GM19239 (cell line): ENCODE results near the gene ASCC1.
A peak's percentile ranks its signal among the peaks of the same experiment; 100 is the strongest.

Source experiments
- DNase-seq: peaks from one replicate; pipeline ENCODE4 v3.0.0; 2011; ENCODE audit warnings: low spot score; ENCODE audit not compliant: insufficient read length
- FAIRE-seq: peaks from 2 replicates; lab custom pipeline; 2011; peaks lifted over from hg19 to GRCh38; lab: Jason Lieb, UNC

Gene ASCC1

DNA sequence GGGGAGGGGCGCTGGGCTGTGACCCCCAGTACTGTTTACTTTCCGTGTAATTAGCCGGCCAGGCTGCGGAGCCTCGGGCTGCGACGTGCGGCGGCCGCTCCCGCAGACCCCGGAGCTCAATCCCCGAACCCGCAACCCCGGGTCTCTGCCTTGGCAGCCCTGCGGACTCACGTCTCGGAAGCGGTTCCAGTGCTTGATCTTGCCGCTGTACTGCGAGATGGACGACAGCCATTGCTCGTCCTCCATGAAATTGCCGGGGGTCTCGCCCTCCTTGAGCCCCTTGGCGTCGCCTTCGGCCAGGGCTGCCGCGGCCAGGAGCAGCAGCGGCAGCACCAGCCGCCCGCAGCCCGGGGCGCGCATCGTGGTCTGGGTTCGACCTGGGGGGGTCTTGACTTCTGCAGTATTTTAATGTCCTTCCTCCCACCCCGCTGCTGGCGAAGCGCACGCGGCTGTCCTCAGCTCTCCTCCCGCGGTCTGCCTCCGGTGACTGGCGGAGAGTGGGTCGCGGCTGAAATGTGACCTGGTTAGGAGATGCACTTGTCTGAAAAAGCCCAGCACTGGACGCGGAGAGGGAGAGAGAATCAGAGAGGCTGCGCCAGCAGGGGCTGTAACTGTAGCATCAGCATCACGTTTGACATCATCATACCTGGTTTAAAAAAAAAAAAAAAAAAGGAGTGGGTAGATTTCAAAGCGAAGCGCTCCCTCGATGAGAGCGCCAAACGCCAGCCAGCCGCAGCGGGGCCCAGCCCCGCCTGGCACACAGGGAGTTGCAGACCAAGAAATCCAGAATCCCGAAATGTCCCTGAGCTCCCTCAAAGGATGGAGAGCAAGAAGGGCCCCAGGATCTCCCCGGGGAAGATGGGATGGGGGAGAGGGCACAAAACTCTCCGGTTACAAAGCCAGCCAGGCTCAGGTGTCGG, 127.8 kb downstream of the ASCC1 start, which contains the start of gene SPOCK2:
Gene SPOCK2, minus strand, starts transcription at position 583 of the 920 bp plus-strand sequence. Its CDS starts 223 bp downstream, at position 360.
- no peak for FAIRE-seq
- no peak for DNase-seq

DNA sequence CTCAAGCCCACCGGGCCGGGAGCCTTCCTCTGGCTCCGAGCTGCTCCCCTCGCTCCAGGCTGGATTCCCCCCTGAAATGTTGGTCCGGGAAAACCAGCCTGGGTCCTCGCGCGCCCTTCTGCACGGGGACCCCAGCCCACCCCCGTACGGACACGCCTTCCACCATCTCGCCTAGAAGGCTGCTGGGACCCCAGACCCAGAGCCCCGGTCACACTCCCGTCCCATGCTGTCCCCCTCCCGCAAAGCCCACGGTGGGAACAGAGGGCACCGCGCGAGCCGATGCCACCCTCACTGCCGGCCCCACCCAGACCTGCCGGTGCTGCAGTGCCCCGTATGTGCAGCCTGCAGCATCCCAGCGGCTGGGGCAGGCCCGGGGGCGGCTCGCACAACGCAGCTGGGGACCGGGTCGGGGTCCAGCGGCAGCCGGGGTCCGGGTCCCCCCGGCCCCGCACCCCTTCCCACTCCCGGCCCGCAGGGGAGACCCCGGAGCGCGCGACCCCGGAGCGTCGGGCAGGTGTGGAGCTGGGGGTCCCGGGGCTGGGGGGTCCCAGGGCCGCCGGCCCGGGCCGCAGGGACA, 128.6 kb downstream of the ASCC1 start:
- FAIRE-seq (no peak), DNase-seq (peak; percentile 44)

DNA sequence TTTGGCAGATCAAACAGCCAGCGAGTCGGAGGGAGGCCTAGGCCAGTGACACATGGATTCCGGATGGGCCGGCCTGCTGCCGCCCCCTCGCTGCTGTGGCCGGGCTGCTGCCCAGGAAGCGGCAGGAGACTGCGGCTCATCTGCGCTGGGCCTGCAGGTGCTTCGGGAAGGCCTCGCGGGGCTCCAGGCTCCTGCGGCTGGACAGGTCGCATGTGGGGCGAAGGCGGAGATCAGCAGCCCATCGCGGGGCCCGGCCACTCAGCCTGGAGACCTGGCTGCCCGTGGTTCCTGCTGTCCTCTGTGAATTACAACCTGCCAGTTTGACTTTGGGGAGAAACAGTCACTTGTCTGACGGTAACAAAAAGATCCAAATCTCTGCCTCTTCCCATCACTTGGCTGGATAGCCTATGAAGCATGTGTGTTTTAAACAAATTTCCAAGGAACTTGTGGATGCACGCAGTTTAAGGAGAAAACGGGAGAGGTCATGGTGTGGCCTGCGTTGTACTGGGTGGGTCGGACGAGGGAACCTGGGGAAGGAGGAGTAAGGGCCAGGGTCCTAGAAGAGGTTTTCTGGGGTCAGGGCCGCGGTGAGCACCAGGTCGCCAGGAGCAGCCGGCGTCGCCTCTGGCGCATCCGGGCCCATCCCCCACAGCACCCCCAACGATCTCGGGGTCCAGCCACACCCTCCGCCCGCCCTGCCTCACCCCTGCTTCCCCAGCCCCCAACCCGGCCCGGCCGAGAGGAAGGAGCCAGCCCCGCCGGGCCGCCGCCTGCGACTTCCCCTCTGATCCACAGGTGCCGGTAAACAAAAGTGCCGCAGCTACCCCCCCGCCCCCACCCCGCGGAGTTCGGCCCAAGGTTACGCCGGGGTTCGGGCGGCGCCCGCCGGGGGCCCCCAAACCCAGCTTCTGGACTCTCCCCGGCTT, 129.3 kb downstream of the ASCC1 start:
- DNase-seq (peak; percentile 36), FAIRE-seq (no peak)

DNA sequence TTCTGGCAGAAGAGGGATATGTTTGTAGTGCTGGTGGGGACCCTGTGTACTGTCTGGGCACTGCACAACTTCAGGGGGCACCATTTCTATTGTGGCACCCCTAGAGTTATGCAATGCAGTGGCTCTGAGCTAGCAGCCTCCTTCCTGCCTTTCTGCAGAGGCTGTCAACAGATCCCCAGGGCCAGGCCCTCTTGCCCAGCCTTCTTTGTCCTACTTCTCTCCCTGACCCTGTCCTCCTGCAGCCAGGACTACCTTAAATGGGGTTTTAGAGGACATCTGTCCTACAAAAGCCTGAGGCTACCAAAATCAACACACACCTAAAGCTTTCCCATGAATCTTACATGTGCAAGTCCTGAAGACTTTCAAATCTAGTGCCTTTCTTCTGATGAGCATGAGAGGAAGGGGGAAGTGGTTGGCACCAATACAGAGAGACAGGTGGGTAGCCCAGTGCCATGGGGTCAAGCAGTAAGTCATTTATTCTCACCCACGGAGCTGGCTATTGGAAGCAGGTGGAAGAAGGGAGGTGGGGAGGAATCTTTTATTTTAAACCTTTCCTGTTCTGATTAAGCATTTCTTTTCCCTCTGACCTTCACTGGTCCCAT, 130.1 kb downstream of the ASCC1 start:
- FAIRE-seq (no peak), DNase-seq (no peak)

DNA sequence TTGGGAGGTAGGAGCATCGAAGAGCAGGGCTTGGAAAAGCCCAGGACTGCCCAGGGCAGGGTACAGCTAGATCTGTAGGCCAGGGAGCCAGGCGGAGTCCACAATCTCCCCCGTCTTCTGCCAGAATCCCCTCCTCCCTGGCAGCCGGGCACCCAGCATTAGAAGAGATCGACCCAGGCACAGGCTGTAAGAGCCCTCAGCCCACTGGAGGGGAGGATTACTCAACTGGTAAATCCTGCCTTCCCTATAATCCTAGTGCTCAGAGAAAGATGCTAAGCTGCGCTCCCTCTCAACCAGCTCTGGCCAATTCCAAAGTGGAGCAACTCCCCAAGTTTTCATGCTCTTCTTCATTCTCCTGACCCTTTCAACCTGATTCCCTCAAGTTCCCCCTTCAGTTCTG, 130.9 kb downstream of the ASCC1 start:
- DNase-seq (no peak), FAIRE-seq (no peak)

DNA sequence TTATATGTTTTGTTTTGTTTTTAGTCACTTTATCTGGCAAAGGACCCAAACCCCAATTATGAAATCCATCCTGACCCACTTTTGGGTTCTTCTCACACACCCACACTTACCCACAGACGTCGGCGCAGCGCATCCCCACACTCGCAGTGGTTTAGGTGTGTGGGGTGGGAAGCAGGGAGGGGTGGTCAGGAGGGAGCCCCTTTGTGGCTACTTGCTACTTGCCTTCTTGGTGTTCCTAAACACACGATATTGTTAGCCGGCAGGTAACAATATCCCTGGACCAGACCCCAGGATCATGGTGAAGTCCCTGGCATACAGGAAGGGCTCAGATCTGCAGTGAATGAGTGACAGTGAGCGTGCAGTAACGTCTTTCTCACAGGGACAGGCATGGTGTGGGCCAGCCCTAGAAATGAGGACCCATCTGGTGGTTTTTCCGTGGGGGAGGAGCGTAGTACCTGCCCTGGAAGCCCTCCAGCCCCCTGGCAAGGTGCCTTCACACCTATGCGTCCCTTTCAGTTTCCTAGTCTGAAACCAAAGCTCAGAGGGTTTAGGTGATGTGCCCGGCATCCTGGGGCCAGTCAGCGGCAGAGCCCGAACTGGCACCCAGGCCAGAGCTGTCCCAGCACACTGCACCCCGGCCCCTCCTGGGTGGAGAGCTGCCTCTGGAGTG, 132.2 kb downstream of the ASCC1 start:
- FAIRE-seq = no peak

DNA sequence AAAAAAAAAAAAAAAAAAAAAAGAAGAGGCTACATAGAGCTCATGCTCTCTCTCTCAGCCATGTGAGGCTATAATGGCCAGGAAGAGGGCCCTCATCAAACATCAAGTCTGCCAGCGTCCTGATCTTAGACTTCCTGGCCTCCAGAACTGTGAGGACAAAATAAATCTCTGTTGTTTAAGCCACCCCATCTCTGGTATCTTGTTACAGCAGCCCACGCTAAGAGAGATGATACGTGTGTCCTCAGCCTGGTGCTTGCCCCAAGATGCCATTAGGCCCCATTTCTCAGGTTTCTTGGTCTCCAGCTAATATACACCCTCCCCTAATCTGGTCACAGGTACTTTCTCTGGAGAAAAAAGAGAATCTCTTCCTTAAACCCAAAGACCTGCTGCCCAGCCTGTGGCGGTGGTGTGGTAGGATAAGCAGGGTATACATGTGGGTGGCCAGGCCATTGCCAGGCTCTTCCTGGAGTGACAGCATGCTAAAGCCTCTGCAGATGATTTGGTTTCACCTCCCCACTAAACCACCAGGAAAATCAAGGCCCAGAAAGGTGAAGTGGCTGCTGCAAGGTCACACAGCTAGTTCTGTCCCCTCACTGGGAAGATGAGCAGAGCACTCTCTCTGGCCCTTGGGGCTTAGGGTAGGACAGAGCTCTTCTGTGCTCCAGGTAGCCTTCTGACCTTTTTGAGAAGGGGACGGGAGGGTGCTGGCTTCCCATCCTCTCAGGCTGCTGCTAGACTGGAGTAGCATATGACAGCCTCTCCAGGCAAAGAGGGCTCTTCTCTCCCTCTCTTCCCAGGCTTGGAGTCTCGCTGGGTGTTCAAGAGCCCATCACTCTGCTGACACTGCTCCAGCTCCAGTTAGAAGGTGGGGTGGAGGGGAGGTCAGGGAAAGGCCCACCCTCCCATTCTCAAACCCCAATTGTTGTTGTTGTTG, 133.0 kb downstream of the ASCC1 start:
- FAIRE-seq (no peak), DNase-seq (no peak)

More for the DNA sequence above, 132.2 kb downstream of the ASCC1 start:
- no peak for DNase-seq

DNA sequence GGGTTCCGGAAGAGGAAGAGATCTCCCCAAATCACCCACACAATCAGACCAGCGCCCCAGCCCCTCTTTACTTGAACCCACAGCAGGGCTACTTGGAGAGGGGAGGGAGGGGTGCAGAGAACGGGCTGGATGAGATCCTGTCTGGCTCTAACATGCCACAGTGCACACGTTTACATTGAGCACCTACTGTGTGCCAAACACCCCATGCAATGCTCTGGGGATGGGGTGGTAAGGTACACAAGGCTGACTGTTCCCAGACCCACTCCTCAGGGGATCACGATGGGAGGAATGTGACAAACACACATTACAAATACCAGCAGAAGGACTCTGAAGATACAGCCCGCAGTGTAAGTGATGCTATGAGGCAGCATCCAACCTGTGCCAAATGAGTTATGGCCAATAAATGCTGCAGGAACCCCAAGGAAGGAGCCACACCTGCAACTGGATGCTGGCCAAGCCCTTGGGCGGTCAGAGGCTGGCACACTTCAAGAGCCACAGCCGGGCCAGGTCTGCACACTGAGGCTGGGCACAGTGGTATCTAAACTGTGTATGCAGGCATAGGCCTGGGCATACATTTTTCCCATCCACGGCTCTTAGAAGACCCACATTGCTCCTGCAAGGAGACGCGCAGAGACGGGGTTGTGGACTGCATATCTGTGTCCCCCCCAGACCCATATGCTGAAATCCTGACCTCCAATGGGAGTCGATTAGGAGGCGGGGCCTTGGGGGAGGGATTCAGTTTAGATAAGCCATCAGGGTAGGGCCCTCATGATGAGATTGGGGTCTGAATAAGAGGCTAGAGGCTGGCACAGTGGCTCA, 134.1 kb downstream of the ASCC1 start:
- FAIRE-seq (no peak), DNase-seq (no peak)

DNA sequence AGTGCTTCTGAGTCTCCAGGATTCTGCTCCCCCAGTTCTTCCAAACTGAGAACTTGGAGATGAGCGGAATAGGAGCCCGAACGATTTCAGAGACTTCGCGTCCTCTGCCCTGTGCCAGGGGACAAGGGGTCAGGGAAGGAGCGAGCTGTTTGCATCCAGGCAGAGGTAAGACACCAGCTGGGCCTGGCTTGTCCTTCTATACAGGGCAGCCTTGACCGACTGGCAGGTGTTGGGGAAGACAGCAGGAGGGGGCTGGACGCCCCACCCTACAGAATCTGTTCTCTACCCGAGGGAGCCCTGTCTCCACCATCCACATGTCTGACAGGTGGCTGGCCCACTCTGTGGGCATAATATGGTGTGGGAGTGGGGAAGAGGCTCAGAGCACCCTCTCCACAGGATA, 134.9 kb downstream of the ASCC1 start:
- DNase-seq = no peak
- no peak for FAIRE-seq

DNA sequence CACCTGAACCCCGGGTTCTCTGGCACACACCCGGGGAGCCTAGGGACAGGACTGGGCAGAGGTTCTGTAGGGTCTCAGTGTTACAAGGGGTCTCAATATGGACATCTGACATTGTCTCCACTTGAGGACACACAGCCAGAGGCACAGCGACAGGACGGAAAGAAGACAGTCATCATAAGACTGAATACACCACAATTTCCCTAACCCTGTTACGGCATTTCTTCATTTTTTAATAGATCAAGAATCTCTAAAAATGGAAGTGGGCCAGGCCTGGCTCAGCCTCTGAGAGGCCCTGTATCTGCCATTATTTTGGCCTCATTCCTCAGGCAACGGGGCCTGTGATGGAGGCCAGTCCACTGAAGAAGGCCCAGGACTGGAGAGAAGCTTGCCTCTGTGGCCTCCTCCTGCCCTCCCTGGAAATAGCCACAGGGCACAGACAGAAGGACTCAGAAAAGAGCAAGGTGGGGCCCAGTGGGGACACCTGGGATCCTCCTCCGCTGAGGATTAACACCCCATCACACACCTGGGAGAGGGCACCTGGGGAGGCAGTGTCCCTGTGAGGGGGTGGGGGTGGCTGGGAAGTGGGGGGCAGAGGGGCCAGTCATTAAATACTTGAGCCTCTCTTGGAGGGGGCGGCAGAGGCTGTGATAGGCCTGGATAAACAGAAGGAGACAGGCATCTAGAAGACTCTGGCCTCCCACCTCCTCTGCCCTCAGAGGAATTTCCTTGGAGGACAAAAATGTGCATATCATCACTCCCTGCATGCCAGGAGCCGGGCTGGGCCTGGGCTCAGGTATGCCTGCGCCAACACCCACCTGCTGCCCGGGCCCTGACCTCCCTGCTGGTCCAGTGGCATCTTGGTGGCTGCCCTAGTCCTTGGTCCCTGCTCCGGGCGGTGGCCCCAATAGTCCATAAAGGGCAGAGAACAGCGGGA, 135.8 kb downstream of the ASCC1 start:
- FAIRE-seq (no peak), DNase-seq (no peak)

DNA sequence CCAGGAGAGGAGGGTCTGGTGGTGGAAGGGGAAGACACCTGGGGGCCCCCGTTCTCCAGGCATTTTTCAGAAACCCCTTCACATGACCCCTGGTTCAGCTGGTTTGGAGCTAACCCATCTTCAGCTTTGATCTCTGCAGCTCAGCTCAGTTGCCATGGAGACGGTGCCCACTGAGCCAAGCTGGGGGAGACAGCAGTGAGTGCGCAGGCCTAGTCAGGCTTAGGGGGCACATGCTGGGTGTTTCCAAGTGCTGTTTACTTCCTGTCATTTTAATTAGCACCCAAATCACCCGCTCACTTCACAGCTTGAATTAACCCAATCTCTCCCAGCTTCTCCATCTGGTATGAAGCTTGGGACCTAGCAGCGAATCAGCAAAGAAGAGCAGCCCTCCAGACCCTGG, 136.7 kb downstream of the ASCC1 start:
- no peak for DNase-seq
- FAIRE-seq = peak; percentile 8

DNA sequence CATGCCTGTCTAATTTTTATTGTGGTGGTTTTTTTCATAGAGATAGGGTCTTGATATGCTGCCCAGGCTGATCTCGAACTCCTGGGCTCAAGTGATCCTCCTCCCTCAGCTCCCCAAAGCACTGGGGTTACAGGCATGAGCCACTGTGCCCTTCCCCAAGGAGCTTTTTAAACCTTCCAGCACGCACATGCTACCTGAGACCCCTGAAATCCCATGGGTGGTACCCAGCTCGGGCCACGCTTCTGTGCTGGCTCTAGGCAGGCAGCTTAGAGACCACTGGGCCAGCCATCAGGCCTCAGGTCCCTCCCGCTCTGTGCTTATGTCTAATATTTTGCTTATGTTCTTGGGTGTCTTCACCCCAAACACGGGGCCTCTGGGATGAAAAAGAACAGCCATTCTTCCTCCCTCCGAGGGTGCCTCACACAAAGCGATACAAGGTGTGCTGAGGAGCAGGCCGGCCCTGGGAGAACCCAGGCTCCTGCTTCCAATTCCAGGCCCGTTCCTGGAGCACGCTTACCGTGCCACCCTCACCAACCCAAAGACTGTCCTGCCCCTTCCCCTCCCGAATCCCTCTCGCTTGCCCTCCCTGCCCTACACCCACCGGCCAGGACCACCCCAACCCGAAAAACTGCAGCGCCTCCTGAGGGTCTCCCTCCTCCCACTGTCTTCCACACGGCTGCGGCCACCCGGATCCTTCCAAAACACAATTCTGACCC, 138.6 kb downstream of the ASCC1 start:
- DNase-seq = no peak
- no peak for FAIRE-seq

DNA sequence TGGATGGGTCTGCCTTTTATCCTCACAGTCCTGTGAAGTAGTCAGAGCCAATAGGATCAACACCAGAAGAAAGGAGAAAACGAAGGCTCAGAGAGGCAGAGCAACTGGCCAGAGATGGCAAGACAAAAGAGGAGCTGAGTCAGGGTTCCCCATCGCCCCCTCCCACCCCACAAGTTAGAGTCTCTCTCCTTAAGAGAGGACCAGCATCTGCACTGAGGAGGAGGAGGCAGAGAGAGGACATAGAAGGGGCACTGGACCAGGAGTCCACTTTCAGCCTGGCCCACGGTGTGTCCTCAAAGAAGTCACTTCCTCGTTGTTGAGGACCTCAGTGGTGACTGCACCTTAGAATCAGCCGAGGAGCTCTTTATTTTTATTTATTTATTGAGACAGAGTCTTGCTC, 139.3 kb downstream of the ASCC1 start:
- FAIRE-seq = no peak
- no peak for DNase-seq

DNA sequence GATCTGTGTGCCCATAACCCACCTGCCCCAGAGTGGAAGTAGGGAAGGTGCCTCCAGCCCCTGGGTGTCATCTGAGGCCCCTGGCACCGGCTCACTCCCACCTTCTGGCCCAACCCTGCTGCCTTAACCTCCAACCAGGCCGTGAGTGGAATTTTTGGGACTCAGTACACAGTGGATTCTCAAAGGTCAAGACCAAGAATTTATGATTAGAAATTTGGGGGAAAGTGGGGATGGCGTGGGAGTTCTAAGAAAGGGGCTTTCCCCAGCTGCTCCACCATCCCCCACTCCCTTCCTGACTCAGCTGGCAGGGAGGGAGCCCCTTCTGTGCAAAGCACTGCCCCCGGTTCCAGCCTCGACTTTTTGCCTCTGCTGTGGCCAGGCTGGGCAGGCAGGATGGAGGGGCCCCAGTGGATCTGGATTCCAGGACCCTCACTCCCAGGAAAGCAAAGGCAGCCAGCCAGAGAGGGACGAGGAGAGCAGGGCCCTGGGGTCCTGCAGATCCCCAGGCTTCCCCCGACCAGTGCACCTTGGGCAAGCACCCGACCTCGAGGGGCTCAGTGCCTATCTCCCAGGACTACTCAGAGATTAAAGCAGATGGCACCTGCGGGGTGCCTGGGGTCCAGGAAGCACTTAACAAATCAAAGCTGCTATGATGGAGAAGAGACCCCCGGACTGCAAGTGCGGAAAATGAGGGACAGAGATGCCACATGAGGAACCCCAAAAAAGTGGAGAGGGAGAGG, 140.5 kb downstream of the ASCC1 start:
- FAIRE-seq (no peak), DNase-seq (no peak)

DNA sequence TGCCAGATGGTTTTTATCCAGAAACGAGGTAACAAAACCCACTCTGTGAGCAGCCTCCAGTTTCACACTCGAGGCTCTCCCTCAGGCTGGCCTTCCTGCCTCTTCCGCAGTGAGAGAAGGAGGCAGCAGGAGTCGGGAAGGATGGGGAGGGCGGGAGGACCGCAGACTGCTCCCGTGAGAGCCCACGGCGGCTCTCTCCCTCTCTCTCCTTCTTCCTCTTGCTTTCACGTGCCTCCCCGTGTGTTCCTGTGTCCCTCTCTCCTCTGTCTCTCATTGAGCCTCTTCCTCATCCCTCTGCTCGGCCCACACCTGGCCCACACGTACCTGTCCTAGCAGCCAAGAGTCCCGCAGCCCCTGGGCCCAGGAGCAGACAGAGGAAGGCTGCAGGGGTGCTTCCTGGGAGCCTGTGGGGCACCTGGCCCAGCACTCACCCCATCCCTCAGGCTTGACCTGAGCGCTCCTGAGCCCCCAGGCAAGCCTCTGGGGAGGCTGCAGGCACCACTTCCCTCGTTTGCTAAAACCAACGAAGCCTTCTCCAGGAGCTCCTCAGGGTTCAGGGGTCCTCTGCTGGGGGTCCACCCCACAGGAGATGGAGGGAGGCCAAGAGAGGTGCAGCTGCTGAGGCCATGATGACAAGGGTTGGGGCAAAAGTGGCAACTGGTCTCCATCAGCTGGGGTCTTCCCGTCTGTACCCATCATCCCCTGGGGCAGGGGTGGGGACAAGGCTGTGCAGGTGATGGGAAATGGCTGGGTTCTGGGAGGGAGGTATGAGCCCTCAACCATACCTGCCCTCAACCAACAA, 141.3 kb downstream of the ASCC1 start:
- no peak for FAIRE-seq
- DNase-seq = no peak
